Gastroesophageal sphincter (tissue), 4 donors: Measurements from ENCODE around the gene SMG1. TPM values are rescaled to one million over a fixed set of nuclear protein-coding genes. Genes with fewer than 3 reads are reported as not detected.

Experiments used
- ATAC-seq: fragments of 150-250 bp; one replicate; pipeline ENCODE4 v1.9.1; 2016; ENCODE audit warnings: mild to moderate bottlenecking, moderate library complexity
- H3K27ac ChIP-seq, 4 donors: fragments of 200-600 bp; sonication (generic) in 3 of 4; 1 replicate in 3 of 4; 2 replicates in 1 of 4; pipeline ENCODE4 v1.5.1; 2016 to 2019
- H3K27me3 ChIP-seq: fragments of 200-600 bp; sonication (generic); one replicate; pipeline ENCODE4 v1.5.1; 2019
- H3K36me3 ChIP-seq, 2 donors: fragments of 200-600 bp; sonication (generic); one replicate each; pipeline ENCODE4 v1.5.1; 2019; ENCODE audit warnings: control low read depth in 1 of 2
- H3K4me1 ChIP-seq, 3 donors: fragments of 200-600 bp; sonication (generic); 1 replicate in 2 of 3; 2 replicates in 1 of 3; pipeline ENCODE4 v1.5.1; 2016 to 2019; ENCODE audit warnings: control low read depth in 2 of 3
- H3K4me3 ChIP-seq, 2 donors: fragments of 200-600 bp; sonication (generic); one replicate each; pipeline ENCODE4 v1.5.1; 2019; ENCODE audit warnings: mild to moderate bottlenecking in 1 of 2, moderate library complexity in 1 of 2
- H3K9me3 ChIP-seq, 3 donors: fragments of 200-600 bp; sonication (generic); one replicate each; pipeline ENCODE4 v1.5.1; 2017 to 2019; ENCODE audit warnings: control low read depth in 2 of 3
- CTCF ChIP-seq, 4 experiments: fragments of 200-600 bp in 2 of 4; fragments of 450-650 bp in 2 of 4; sonication (generic) in 1 of 4; IDR thresholded peaks; one replicate each; pipeline ENCODE4 v1.5.1; 2017 to 2019; ENCODE audit warnings: antibody characterized with exemption in 4 of 4, mild to moderate bottlenecking in 2 of 4, moderate library complexity in 2 of 4
- EP300 ChIP-seq: sonication (generic); formaldehyde crosslinking; IDR thresholded peaks from one replicate; pipeline ENCODE4 v1.6.1; 2017; ENCODE audit warnings: antibody characterized with exemption, mild to moderate bottlenecking
- POLR2A ChIP-seq, 2 donors: fragments of 450-650 bp; IDR thresholded peaks; one replicate each; pipeline ENCODE4 v1.6.1; 2017; ENCODE audit warnings: antibody characterized with exemption in 2 of 2, mild to moderate bottlenecking in 2 of 2, moderate library complexity in 1 of 2
- POLR2AphosphoS5 ChIP-seq: sonication (generic); formaldehyde crosslinking; IDR thresholded peaks from one replicate; pipeline ENCODE4 v1.6.1; 2017; ENCODE audit warnings: antibody characterized with exemption
- WGBS, 2 donors: methylation state at CpG; one replicate each; pipeline ENCODE4 v1.1.5; 2018; ENCODE audit warnings: low coverage in 1 of 2; 5-methylcytosine and 5-hydroxymethylcytosine counted together
- total RNA-seq, 4 donors: library from RNA; depleted of rRNA; stranded (reverse); fragments of >200 nt; gene quantifications; one replicate each; pipeline ENCODE4 v1.1.0, GENCODE V29; 2016

SMG1 gene
- total RNA-seq, 4 donors from 2014 or later: 49.0 to 106 (median 91.7) TPM

DNA sequence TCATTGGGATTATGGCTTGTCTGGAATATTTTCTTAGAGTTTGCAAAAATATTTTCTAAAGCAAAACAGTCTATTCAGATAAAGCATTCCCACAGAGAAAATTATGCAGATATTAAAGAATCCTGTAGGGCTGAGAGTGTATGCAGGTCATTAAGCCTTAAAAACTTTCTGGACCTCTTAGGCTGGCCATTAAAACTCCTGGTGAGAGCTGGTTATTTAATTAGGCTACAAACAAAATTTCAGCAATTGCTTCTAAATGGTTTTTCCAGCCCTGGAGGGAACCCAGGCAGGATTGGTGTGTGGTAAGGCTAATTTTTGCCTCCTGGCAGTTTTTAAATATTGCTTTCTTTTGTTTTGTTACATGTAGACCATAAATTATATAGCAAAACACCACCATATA, 27.3 kb upstream of the SMG1 start:
- TF ChIP-seq EP300: no peak
- TF ChIP-seq POLR2A (IDR thresholded peaks at IDR 0.05): no peak
- no peak for TF ChIP-seq CTCF (IDR thresholded peaks at IDR 0.05)
- no peak overlapping the region for H3K27ac ChIP-seq
- ATAC-seq: no peak

GRCh38 chr16:18950469-18951185, 24.4 kb upstream of the SMG1 start:
- Histone ChIP-seq H3K4me1 (no peaks in the 10 kb centered on the region), H3K36me3 (no peaks in the 10 kb centered on the region), H3K27ac (no peak overlapping the region), H3K4me3 (no peak overlapping the region), H3K27me3 (no peaks in the 10 kb centered on the region), H3K9me3 (no peaks in the 10 kb centered on the region)
- TF ChIP-seq EP300 (no peak), POLR2AphosphoS5 (no peak), POLR2A (IDR thresholded peaks at IDR 0.05) (no peak), CTCF (IDR thresholded peaks at IDR 0.05) (no peak)
- ATAC-seq: no peak
- 75 to 83% methylated on average over 3 of the region's 11 CpGs for WGBS, 2 donors

More for the DNA sequence above, 27.3 kb upstream of the SMG1 start:
- no peak overlapping the region for H3K4me3 ChIP-seq
- no peaks in the 10 kb centered on the region for H3K9me3 ChIP-seq
- no peaks in the 10 kb centered on the region for H3K4me1 ChIP-seq
- H3K27me3 ChIP-seq: no peaks in the 10 kb centered on the region
- no peaks in the 10 kb centered on the region for H3K36me3 ChIP-seq

- no peaks in the 10 kb centered on the region for H3K9me3 ChIP-seq
- H3K4me1 ChIP-seq: no peaks in the 10 kb centered on the region
- TF ChIP-seq EP300: no peak
- TF ChIP-seq POLR2A (IDR thresholded peaks at IDR 0.05): no peak
- no peak for TF ChIP-seq CTCF (IDR thresholded peaks at IDR 0.05)
- no peak for TF ChIP-seq POLR2AphosphoS5
- no peaks in the 10 kb centered on the region for H3K27me3 ChIP-seq
- 87 to 97% methylated on average over 4 to 5 of the region's 9 CpGs for WGBS, 2 donors
- H3K27ac ChIP-seq: no peak overlapping the region
- no peak for ATAC-seq
- H3K4me3 ChIP-seq: no peak overlapping the region
- H3K36me3 ChIP-seq: no peaks in the 10 kb centered on the region
These were observed 22.3 kb upstream of the SMG1 start for GRCh38 chr16:18948372-18949020.

DNA sequence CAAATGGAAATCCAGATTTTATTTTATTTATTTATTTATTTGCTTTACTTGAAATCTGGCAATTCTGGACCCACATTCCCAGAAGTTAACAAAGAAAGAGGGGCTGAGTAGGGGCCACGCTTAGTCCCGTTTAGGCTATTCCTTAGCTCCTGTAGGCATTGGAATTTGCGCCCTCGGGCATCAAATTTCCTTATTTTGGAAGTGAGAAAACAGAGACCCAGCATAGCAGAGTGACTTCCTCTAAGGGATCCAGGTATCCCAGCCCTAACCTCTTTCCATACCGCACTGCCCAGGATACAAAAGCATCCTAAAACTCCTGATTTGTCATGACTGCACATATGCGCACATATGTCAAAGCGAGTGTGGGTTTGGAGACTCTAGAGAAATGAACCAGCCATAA, 19.0 kb upstream of the SMG1 start:
- ATAC-seq: no peak
- Histone ChIP-seq H3K27ac (no peak overlapping the region), H3K4me3 (no peak overlapping the region), H3K4me1 (no peaks in the 10 kb centered on the region), H3K27me3 (no peaks in the 10 kb centered on the region), H3K9me3 (no peaks in the 10 kb centered on the region), H3K36me3 (no peaks in the 10 kb centered on the region)
- 69 to 90% methylated on average over 7 of the region's 7 CpGs for WGBS, 2 donors
- no peak for TF ChIP-seq POLR2AphosphoS5
- TF ChIP-seq POLR2A (IDR thresholded peaks at IDR 0.05): no peak
- no peak for TF ChIP-seq EP300
- no peak for TF ChIP-seq CTCF (IDR thresholded peaks at IDR 0.05)

DNA sequence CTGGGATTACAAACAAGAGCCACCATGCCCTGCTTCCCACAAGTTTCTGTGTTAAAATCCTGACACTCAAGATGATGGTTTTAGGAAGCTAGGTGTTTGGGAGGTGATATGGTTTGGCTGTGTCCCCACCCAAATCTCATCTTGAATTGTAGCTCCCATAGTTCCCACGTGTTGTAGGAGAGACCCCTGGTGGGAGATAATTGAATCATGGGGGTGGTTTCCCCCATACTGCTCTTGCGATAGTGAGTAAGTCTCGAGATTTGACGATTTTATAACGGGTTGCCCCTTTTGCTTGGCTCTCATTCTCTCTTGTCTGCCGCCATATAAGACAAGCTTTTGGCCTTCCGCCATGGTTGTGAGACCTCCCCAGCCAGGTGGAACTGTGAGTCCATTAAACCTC, 17.2 kb upstream of the SMG1 start:
- Histone ChIP-seq H3K9me3 (no peaks in the 10 kb centered on the region), H3K36me3 (no peaks in the 10 kb centered on the region), H3K4me1 (no peaks in the 10 kb centered on the region), H3K27me3 (no peaks in the 10 kb centered on the region), H3K4me3 (no peak overlapping the region), H3K27ac (no peak overlapping the region)
- ATAC-seq: no peak
- TF ChIP-seq EP300 (no peak), POLR2AphosphoS5 (no peak), CTCF (IDR thresholded peaks at IDR 0.05) (no peak), POLR2A (IDR thresholded peaks at IDR 0.05) (no peak)
- WGBS, 2 donors: 74 to 92% methylated on average over 6 to 7 of the region's 7 CpGs
